Suprapubic skin (tissue), 4 donors: ENCODE measurements around the gene AMBP. TPM values are rescaled to one million over a fixed set of nuclear protein-coding genes. Genes with fewer than 3 reads are reported as not detected.

Experiments
- DNase-seq, 2 donors: peaks; one replicate each; pipeline ENCODE4 v3.0.0-alpha.2; 2019; ENCODE audit warnings: low spot score in 2 of 2
- H3K27ac ChIP-seq: fragments of 200-600 bp; sonication (generic); one replicate; pipeline ENCODE4 v1.5.1; 2019
- H3K27me3 ChIP-seq: fragments of 200-600 bp; sonication (generic); one replicate; pipeline ENCODE4 v1.5.1; 2019
- H3K36me3 ChIP-seq: fragments of 200-600 bp; sonication (generic); one replicate; pipeline ENCODE4 v1.5.1; 2019
- H3K4me1 ChIP-seq: fragments of 200-600 bp; sonication (generic); one replicate; pipeline ENCODE4 v1.5.1; 2019
- H3K4me3 ChIP-seq: fragments of 200-600 bp; sonication (generic); one replicate; pipeline ENCODE4 v1.5.1; 2019; ENCODE audit warnings: mild to moderate bottlenecking
- H3K9me3 ChIP-seq: fragments of 200-600 bp; sonication (generic); one replicate; pipeline ENCODE4 v1.5.1; 2019
- EP300 ChIP-seq: sonication (generic); formaldehyde crosslinking; IDR thresholded peaks from one replicate; pipeline ENCODE4 v1.6.1; 2017; ENCODE audit warnings: antibody characterized with exemption
- POLR2A ChIP-seq, 2 donors: fragments of 450-650 bp; IDR thresholded peaks; one replicate each; pipeline ENCODE4 v1.6.1; 2017; ENCODE audit warnings: antibody characterized with exemption in 2 of 2, mild to moderate bottlenecking in 2 of 2, moderate library complexity in 2 of 2
- POLR2AphosphoS5 ChIP-seq, 3 donors: sonication (generic); formaldehyde crosslinking; IDR thresholded peaks; one replicate each; pipeline ENCODE4 v1.6.1; 2017; ENCODE audit warnings: antibody characterized with exemption in 3 of 3
- WGBS: methylation state at CpG from one replicate; pipeline ENCODE4 v1.1.5; 2018; 5-methylcytosine and 5-hydroxymethylcytosine counted together
- total RNA-seq, 4 donors: library from RNA; depleted of rRNA; stranded (reverse); fragments of >200 nt; gene quantifications; one replicate each; pipeline ENCODE4 v1.1.0, GENCODE V29; 2016
- TF ChIP-seq, protein P1 (sequence below), 2 donors: fragments of 200-600 bp in 1 of 2; fragments of 450-650 bp in 1 of 2; sonication (generic) in 1 of 2; IDR thresholded peaks; one replicate each; pipeline ENCODE4 v1.5.1; 2016 to 2019; ENCODE audit warnings: antibody characterized with exemption in 2 of 2, mild to moderate bottlenecking in 1 of 2, moderate library complexity in 1 of 2

AMBP gene
- total RNA-seq, 4 donors from 2014 or later: 3.6 TPM; not detected in 3

DNA sequence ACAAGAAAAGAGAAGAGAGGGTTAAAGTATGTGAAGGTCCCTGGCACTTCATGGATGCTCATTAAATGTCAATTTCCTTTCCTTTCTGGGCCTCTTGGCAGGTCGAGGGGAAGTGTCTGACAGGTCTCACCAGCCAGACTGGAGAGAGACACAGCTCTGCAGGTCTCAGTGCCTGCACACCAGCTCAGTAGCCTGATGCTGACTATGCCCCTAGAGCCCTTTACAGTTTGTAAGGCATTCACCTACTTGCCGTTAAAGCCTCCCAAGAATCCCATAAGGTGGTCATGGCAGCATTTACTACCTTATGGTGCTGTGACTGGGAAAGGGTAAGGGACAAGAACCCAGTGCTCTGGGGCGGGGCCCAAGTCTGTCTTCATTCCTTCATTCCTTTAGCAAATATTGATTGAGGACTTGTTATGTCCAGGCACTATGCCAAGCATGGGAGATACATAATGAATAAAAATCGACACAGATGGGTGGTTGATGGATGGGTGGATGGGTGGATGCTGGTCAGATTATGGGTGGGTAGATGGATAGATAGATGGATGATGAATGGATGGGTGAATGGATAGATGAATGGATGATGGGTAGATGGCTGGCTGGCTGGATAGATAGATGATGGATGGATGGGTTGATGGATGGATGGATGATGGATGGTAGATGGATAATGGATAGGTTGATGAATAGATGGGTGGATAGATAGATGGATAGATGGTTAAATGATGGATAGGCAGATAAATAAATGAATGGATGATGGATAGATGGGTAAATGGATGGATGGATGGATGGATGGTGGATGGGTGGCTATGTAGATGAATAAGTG is 42.3 kb upstream of the AMBP start:
- Histone ChIP-seq H3K27me3 (peaks cover 4% of the 10 kb centered on the region), H3K9me3 (no peaks in the 10 kb centered on the region), H3K4me3 (no peak overlapping the region), H3K36me3 (no peaks in the 10 kb centered on the region), H3K4me1 (no peaks in the 10 kb centered on the region), H3K27ac (no peak overlapping the region)
- WGBS: 65% methylated on average over 4 of the region's 4 CpGs
- TF ChIP-seq EP300 (no peak), POLR2A (IDR thresholded peaks at IDR 0.05) (no peak), POLR2AphosphoS5 (IDR thresholded peaks at IDR 0.05) (no peak)
- TF ChIP-seq, protein P1, sequence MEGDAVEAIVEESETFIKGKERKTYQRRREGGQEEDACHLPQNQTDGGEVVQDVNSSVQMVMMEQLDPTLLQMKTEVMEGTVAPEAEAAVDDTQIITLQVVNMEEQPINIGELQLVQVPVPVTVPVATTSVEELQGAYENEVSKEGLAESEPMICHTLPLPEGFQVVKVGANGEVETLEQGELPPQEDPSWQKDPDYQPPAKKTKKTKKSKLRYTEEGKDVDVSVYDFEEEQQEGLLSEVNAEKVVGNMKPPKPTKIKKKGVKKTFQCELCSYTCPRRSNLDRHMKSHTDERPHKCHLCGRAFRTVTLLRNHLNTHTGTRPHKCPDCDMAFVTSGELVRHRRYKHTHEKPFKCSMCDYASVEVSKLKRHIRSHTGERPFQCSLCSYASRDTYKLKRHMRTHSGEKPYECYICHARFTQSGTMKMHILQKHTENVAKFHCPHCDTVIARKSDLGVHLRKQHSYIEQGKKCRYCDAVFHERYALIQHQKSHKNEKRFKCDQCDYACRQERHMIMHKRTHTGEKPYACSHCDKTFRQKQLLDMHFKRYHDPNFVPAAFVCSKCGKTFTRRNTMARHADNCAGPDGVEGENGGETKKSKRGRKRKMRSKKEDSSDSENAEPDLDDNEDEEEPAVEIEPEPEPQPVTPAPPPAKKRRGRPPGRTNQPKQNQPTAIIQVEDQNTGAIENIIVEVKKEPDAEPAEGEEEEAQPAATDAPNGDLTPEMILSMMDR (IDR thresholded peaks at IDR 0.05): no peak
- no peak for DNase-seq

GRCh38 chr9:114119242-114120191 is 41.4 kb upstream of the AMBP start:
- H3K4me3 ChIP-seq: no peak overlapping the region
- no peak overlapping the region for H3K27ac ChIP-seq
- no peaks in the 10 kb centered on the region for H3K4me1 ChIP-seq
- TF ChIP-seq, protein P1 (IDR thresholded peaks at IDR 0.05): no peak
- no peak for TF ChIP-seq POLR2AphosphoS5 (IDR thresholded peaks at IDR 0.05)
- TF ChIP-seq EP300: no peak
- TF ChIP-seq POLR2A (IDR thresholded peaks at IDR 0.05): no peak
- H3K27me3 ChIP-seq: peaks cover 4% of the 10 kb centered on the region
- 67% methylated on average over 8 of the region's 9 CpGs for WGBS
- no peak for DNase-seq
- no peaks in the 10 kb centered on the region for H3K9me3 ChIP-seq
- H3K36me3 ChIP-seq: no peaks in the 10 kb centered on the region

- no peak overlapping the region for H3K4me3 ChIP-seq
- H3K36me3 ChIP-seq: no peaks in the 10 kb centered on the region
- H3K27ac ChIP-seq: no peak overlapping the region
- H3K9me3 ChIP-seq: no peaks in the 10 kb centered on the region
- H3K27me3 ChIP-seq: peaks cover 4% of the 10 kb centered on the region
- peaks cover 5% of the 10 kb centered on the region for H3K4me1 ChIP-seq
- 68% methylated on average over 15 of the region's 21 CpGs for WGBS
- TF ChIP-seq EP300 (no peak), POLR2AphosphoS5 (IDR thresholded peaks at IDR 0.05) (no peak), POLR2A (IDR thresholded peaks at IDR 0.05) (no peak)
- TF ChIP-seq, protein P1 (IDR thresholded peaks at IDR 0.05): no peak
- DNase-seq: no peak
Observed at GRCh38 chr9:114117996-114118830, 40.1 kb upstream of the AMBP start.

- no peaks in the 10 kb centered on the region for H3K9me3 ChIP-seq
- no peak overlapping the region for H3K4me3 ChIP-seq
- H3K36me3 ChIP-seq: no peaks in the 10 kb centered on the region
Observed at GRCh38 chr9:114117614-114117995, 39.5 kb upstream of the AMBP start.

More at GRCh38 chr9:114117614-114117995, 39.5 kb upstream of the AMBP start:
- Histone ChIP-seq H3K27ac (no peak overlapping the region), H3K27me3 (peaks cover 4% of the 10 kb centered on the region), H3K4me1 (peaks cover 11% of the 10 kb centered on the region)
- 97% methylated on average over 7 of the region's 7 CpGs for WGBS
- no peak for DNase-seq
- TF ChIP-seq POLR2A (IDR thresholded peaks at IDR 0.05) (no peak), EP300 (no peak)
- TF ChIP-seq, protein P1 (IDR thresholded peaks at IDR 0.05): no peak
